ENCODE measurements around the gene PTGR2.
"Not testable (repeated sequence)": the region's sequence is repeated elsewhere in the genome, so short reads cannot be mapped to it uniquely, and the experiment has no call there.

PTGR2 gene

DNA sequence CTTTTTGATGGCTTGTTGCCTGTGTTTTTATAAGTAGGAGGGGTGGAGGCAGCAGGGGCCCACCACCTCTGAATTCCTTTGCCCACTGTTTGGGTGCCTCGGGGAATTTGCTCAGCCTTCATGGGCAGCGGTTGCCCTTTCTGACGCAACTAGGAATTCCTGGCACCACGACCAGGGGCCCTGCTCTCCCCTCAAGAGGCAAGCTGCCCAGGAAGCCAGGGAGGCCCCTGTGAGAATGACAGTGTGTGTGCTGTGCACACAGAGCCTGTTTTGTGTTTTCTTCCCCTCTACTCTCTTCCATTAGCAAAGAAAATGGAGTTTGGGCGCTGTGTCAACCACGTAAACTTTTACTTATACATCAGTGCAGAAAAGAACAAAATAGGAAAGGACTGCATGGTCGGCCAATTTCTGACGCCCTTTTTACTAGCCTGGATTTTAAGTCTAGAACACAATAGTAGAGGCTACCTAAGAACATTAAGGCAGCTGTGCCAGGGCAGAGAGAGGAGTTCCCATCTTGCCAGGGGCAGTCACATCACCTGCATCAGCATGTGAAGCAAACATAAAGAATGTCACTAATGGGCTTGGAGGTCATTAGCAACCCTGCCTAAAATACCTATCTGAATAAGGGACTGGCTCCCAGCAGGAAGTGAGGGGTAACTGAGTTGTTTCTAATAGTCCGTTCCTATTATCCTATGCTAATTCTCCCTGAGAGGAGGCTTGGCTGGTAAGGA, 17.9 kb upstream of the PTGR2 start:
- DNase-seq: no peak

DNA sequence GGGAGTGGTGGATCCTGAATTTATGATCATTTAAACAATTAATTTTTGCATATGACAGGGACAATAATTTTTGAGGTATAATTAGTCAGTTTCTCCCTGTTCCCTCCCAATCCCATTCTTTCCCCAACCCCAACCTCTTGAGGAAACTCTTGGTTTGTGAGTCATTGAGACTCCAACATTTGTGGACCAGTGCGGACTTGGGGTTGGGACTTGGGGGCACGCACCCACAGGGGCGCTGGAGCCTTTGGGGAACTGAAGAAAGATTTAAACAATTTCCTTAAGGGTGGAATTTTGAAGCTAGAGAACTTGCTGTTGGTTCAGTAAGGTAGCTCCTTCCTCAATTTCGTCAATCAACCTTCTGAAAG, 17.4 kb upstream of the PTGR2 start:
- no peak for DNase-seq

DNA sequence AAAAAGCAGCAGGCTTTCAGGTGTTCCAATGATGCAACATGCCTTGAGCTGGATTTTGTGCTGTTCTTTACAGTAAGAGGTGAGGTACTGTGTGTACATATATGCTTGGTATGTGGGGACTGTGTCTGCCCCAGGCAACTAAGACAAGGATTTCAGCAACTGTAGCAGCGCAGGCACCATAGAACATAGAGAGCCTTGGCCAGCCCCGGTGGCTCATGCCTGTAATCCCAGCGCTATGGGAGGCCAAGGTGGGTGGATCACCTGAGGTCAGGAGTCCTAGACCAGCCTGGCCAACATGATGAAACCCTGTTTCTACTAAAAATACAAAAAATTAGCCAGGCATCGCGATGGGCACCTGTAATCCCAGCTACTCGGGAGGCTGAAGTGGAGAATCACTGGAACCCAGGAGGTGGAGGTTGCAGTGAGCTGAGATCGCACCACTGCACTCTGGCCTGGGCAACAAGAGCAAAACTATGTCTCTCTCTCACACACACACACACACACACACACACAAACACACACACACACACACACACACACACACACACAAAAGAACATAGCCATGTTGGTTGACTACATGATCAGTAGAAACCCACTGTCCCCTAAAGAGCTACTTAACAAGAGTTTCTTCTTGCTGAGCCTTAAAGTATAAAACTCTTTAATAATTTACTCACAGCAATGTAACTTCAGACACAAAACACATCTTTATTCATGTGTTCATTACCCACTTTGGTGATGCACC, 13.2 kb upstream of the PTGR2 start:
- DNase-seq: not testable (repeated sequence)

DNA sequence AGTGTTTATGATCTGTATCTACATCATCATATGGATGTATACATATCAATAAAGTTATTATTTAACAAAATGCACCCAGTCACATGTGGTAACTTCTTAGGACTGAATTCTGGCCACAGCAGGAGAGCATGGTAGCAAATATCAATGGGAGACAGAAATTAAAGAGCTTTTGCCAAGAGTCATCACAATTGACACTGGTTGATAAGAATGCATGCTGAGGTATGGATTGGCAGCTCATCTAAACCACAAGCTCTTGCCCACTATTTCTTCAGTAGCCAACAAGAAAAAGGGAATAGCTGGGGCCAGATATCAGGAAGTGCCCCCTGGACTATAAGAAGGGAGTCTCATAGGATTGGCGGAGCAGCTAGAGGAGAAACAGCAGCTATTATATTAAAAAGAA, 9.4 kb upstream of the PTGR2 start:
- no peak for DNase-seq

DNA sequence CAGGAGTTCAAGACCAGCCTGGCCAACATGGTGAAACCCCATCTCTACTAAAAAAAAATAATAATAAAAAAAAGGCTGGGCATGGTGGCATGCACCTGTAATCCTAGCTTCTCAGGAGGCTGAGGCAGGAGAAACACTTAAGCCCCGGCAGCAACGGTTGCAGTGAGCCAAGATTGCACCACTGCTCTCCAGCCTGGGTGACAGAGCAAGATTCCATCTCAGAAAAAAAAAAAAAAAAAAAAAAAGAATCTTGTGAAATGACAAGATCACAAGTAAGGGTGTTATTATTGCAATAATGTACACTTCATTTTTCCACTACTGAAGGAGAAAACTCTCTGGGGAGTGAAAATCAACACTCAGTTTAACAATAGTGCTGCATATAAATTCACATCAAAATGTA, 8.8 kb upstream of the PTGR2 start:
- DNase-seq: no peak

DNA sequence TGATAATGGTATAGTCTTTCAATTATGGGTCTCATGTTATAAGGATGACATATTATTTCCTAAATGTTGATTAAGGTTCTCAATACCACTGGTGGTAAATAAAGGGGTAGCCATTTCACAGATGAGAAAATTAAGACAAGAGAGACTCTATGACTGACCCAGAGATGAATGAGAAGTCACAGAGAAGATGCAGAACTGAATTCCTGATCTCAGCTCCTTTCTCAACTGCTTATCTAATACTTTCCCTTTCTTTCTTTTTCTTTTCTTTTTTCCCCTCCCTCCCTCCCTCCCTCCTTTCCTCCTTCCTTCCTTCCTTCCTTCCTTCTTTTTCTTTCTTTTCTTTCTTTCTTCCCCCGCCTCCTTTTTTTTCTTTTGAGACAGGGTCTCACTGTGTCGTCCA, 8.3 kb upstream of the PTGR2 start:
- DNase-seq: no peak

DNA sequence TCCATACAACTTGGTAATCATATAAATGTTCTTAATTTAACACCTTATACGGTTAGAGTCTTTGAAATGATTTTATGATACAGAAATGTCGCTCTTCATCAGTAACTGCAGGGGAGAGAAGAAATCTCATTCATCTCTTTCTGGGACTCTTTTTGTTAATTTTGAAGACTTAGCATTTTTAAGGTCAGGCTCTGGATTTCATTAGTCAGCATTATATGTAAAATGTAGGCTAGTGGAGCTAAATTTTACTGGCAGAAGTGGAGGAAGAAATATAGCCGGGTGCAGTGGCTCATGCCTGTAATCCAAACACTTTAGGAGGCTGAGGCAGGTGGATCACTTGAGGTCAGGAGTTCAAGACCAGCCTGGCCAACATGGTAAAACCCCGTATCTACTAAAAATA, 4.7 kb upstream of the PTGR2 start:
- DNase-seq: peak; percentile 18

DNA sequence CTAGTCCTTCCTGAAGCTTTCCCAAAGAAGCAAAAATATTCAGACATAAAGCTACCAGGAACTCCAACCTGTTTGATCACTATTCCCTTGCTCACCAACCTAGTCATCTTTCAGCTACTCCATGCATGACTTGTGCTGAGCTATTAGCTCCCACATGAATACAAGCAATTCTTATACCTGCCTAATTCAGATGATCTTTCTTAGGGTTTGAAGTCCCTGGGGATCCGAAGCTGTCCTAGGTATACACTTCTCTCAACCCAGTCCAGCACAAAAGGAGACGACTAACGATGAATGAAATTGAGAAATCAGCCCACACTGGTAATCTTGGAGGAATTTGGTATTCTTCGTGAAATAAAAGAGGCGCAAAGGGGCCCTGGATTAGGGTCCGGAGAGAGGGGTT, 631 bp upstream of the PTGR2 start:
- DNase-seq: no peak

DNA sequence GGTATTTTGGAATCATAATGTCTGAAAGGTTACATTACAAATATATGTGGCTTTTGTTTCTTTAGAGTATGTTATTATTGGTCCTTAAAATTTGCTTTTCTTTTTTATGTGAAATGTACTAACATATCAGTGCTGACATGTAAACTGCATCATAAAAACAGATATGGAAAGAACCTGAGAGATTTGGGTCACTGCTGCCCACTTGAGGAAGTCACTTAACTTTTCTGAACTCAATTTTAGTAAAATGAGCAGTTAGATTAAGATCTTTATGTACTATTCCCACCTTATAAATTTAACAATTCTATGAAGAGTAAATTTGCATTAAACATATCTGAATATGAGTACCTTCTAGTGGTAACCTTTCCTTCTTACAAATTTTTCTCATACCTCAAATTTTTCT, 7.5 kb downstream of the PTGR2 start:
- DNase-seq: no peak

DNA sequence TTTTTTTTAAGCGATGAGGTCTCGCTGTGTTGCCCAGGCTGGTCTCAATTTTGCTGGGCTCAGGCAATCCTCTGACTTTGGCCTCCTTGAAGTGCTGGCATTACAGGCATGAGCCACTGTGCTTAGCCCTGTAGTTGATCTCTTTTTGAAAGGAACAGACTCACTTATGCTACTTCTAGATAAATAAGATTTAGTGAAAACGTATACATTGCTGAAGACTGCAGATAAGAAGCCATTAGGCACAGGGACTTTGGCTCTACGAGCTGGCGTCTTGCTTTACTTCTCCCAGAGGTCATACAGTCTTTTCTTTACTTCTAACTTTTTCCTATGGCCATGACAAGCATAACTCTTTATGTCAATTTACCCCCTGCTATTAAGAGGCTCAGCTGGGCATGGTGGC, 9.4 kb downstream of the PTGR2 start:
- DNase-seq: no peak

DNA sequence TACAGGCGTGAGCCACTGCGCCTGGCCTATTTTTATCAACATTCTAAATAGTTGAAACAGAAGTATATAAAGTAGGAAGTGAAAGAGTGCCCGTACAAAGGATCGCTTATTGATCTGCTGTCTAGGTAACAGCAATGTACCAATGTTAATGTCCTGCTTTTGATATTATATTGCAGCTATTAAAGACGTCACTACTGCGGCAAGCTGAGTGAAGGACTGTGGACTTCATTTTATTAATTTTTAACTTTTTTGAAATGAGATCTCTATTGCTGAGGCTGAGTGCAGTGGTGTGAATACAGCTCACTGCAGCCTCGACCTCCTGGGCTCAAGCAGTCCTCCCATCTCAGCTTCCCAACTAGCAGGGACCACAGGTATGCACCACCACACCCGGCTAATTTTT, 10.8 kb downstream of the PTGR2 start:
- no peak for DNase-seq

DNA sequence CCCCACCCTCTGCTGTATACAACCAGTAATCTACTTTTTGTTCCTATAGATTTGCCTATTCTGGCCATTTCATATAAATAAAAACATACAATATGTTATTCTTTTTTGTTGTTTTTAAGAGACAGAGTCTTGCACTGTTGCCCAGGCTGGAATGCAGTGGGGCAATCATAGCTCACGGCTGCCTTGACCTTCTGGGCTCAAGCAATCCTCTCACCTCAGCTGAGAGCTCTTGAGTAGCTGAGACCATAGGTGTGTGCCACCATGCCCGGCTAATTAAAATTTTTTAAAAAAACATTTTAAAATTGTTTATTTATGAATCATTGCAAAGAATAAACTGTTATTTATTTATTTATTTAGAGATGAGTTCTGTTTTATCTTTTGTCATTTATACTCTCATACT, 11.6 kb downstream of the PTGR2 start:
- DNase-seq: no peak

DNA sequence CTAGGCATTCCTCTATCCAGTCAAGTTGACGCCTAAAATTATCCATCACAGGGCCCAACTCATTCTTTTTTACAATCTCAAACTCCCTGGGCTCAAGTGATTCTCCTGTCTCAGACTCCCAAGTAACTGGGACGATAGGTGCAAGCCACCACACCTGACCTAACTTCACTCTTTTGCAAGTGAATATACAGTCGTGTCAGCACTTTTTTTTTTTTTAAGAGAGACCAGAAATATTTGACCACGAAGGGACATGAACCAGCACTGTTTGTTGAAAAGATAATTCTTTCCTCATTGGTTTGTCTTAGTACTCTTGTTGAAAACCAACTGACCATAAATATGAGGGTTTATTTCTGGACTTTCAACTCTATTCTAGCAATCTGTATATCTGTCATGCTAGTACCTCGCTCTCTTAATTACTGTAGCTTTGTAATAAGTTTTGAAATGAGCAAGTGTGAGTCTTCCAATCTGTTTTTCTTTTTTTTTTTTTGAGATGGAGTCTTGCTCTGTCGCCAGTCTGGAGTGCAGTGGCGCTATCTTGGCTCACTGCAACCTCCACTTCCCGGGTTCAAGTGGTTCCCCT, 14.0 kb downstream of the PTGR2 start:
- DNase-seq: no peak

DNA sequence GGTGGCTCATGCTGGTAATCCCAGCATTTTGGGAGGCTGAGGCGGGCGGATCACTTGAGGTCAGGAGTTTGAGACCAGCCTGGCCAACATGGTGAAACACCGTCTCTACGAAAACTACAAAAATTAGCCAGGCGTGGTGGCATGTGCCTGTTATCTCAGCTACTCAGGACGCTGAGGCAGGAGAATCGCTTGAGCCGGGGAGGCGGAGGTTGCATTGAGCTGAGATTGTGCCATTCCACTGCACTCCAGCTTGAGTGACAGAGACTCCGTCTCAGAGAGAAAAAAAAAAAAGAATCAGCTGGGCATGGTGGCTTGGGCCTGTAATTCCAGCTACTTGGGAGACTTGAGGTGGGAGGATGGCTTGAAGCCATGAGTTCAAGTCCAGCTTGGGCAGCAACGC, 18.1 kb downstream of the PTGR2 start:
- DNase-seq: not testable (repeated sequence)

DNA sequence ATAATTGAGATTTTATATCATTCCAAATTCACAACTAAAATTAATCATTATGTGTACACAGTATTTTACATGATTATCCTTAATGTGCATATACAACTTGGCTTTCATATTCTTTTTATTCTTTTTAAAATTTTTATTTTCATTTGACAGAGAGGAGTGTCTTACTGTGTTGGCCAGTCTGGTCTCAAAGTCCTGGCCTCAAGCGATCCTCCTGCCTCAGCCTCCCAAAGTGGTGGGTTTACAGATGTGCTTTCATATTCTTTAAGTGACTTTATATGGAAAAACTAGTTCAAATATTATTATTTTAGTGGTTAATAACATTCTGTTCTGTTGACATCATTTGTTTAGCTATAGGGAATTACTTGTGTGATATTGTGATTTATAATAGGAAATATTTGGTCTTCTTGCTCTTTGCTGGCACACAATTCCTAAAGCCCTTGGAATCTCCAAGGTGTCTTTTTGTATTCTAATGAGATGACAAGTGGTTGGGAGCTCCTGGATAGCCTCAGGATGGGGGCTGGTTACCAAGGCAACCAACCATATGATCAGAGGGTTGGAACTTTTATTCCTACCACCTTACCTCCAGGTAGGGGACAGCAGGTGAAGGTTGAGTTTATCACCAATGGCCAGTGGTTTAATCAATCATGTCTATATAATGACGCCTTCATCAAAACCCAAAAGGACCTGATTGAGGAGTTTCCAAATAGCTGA, 19.0 kb downstream of the PTGR2 start:
- DNase-seq: no peak

DNA sequence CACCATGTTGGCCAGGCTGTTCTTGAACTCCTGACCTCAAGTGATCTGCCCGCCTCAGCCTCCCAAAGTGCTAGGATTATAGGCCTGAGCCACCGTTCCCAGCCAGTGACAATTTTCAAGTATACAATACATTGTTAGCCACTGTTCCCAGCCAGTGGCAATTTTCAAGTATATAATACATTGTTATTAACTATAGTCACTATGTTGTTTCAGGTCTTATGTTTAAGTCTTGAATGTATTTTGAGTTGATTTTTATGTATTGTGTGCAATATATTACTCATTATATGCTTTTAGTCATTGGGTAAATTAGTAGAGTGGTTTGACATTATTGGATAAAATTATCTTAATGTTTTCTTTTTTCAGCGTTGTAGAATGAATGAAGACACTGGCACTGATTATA, 22.0 kb downstream of the PTGR2 start:
- no peak for DNase-seq

DNA sequence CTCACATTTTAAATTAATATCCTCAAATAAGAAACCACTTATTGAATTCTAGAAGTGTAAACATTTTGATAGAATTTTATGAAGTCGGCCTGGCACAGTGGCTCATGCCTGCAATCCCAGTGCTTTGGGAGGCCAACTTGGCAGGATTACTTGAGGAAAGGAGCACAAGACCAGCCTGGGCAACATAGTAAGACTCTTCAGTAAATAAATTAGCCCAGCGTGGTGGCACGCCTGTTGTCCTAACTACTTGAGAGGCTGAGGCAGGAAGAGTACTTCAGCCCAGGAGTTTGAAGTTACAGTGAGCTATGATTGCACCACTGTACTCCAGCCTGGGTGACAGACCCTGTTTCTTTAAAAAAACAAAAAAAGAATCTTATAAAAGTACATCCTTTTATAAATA, 26.2 kb downstream of the PTGR2 start:
- no peak for DNase-seq

DNA sequence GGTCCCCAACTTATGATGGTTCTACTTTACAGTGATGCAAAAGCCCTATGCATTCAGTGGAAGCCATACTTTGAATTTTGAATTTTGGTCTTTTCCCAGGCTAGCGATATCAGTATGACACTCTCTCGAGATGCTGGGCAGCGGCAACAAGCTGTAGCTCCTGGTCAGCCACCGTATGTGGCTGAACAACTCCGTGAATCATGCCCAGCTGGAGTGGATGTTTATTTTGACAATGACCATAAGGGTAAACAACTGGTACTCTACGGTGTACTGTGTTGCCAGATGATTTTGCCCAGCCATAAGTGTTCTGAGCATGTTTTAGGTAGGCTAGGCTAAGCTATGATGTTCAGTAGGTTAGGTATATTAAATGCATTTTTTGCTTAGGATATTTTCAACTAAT, 26.8 kb downstream of the PTGR2 start:
- no peak for DNase-seq

DNA sequence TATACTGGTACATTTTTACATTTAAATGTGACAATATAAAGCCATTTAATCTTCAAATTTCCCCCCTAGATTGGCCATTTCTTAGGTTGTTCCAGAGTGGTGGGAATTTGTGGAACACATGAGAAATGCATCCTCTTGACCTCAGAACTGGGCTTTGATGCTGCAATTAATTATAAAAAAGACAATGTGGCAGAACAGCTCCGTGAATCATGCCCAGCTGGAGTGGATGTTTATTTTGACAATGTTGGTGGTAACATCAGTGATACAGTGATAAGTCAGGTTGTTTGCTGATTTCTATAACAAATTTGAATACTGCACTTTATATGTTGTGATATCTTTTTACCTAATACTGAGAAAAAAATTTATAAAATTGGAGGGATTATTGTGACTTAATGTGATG, 27.4 kb downstream of the PTGR2 start:
- no peak for DNase-seq

DNA sequence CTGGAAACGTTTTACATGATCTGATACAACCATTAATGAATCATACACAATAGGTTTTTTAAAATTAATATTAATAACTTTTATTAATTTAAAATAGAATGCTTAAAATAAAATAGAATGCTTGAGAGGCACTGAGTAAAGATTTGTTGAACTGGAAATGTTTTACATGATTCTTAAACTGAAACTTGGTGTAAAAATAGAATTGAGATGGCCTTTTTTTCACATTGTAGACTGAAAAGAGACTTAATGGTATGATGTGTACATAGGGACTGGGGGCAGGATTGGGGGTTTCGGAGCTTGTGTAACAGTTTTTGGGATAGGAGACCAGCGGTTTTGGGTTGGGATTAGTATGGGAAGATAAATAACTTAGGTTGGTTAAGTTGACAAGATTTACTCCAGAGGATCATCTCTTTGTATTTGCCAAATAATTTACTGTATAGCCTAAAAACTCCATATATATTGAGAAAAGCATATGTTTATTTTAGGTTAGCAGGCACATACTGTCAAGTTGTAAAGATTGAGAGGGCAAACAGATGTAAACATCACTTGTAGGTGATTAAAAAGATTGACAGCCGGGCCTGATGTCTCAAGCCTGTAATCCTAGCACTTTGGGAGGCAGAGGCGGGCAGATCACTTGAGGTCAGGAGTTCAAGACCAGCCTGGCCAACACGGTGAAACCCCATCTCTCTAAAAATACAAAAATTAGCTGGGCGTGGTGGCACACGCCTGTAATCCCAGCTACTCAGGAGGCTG, 33.0 kb downstream of the PTGR2 start:
- no peak for DNase-seq

DNA sequence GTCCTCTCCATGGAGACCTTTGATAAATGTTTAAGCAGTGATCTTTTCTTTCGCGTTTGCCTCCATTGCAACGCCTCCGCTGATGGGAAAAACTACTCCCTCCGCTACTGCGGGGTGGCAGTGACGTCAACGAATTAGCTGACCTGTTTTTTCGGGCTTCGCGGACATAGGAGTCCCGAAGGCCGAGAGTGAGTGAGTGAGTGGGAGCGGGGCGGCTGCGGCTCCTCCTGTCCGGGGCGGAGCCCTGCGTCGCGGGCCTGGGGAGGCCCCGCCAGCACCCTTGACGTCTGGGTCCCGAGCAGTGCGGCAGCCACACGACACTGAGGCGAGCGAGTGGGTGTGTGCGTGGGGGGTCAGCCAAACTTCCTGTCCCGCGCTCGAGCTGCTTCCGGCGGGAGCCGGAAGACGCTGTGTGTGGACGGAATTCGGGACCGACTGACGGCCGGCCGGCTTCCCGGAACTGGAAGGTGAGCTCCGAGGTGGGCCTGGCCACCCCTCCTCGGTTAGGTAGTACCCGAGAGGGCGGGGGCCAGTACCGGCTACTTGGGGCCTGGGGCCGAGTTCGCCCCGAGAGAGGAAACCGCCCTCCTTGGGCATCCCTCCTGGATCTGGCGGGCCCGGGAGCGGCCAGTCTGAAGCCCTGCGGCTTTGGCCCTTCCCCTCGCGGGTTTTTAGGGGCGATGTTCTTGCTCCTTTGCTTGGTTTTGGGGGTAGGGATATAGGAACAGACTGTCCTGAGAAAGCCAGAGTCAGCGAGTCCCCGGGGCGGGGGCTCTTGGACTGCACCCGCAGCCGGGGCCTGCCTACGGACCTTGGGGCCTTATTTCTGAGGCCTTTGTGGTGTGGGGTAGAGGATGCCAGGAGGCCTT, 35.1 kb downstream of the PTGR2 start, which contains the start of gene ZNF410:
Gene ZNF410 (plus strand): TSS at position 411 of the 869 bp plus-strand sequence. CDS start 5,317 bp downstream, outside the sequence.
- peak; percentile 91 for DNase-seq

DNA sequence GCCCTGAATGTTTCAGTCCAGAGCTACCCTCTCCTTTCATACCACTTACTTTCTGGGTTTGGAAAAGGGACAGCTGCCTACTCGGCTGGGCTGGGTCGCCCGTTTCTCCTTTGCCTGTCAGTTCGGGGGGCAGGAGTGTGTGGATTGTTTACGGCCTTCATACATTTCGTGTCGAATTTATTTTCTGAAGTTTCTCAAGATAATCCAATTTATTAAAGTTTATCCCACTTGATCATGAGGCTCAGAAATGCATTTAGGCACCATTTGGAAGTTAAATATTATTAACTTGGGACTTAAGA, 35.6 kb downstream of the PTGR2 start:
- DNase-seq: no peak

All from RPMI8226 (cell line).